Measurements from ENCODE around the gene USP9X.
"Not testable (repeated sequence)": the region's sequence is repeated elsewhere in the genome, so short reads cannot be mapped to it uniquely, and the experiment has no call there.

Gene USP9X

GRCh38 chrX:41055740-41056139 lies 29.5 kb upstream of the USP9X start:
- Histone ChIP-seq H3K27me3 (ENCODE audit: low read length) (no peaks in the 10 kb centered on the region), H2AFZ (ENCODE audit: low read depth, low read length, severe bottlenecking) (no peak overlapping the region), H3K9me3 (ENCODE audit: insufficient read depth, low read length) (no peaks in the 10 kb centered on the region)

GRCh38 chrX:41063276-41063675 lies 22.0 kb upstream of the USP9X start:
- not testable (repeated sequence) for H3K9me3 ChIP-seq (ENCODE audit: insufficient read depth, low read length); H3K9me2 ChIP-seq (replicated peaks; ENCODE audit: insufficient read depth, low read length); H3K27me3 ChIP-seq (ENCODE audit: low read length); H2AFZ ChIP-seq (ENCODE audit: low read depth, low read length, severe bottlenecking); H3K4me3 ChIP-seq (ENCODE audit: insufficient read depth, low read length, poor library complexity, severe bottlenecking); H3K4me2 ChIP-seq (ENCODE audit: low read depth, low read length, poor library complexity, severe bottlenecking); H3K79me2 ChIP-seq (ENCODE audit: insufficient read depth, low read length); H3K27ac ChIP-seq (ENCODE audit: low read depth, low read length); H4K20me1 ChIP-seq (ENCODE audit: low read depth, low read length); H3F3A ChIP-seq (ENCODE audit: insufficient read depth); H3K36me3 ChIP-seq (ENCODE audit: low read length); H3K9ac ChIP-seq (ENCODE audit: low read length)

More at GRCh38 chrX:41055740-41056139, 29.5 kb upstream of the USP9X start:
- no peak overlapping the region for H3K4me3 ChIP-seq (ENCODE audit: insufficient read depth, low read length, poor library complexity, severe bottlenecking)
- no peak overlapping the region for H3K27ac ChIP-seq (ENCODE audit: low read depth, low read length)
- TF ChIP-seq EZH2phosphoT487 (conservative IDR thresholded peaks at IDR 0.05; ENCODE audit: low read length): no peak
- TF ChIP-seq CTCF (IDR thresholded peaks at IDR 0.05; ENCODE audit: insufficient read depth, low read length, poor library complexity, severe bottlenecking): no peak
- no peaks in the 10 kb centered on the region for H4K20me1 ChIP-seq (ENCODE audit: low read depth, low read length)
- no peaks in the 10 kb centered on the region for H3K36me3 ChIP-seq (ENCODE audit: low read length)
- no peaks in the 10 kb centered on the region for H3F3A ChIP-seq (ENCODE audit: insufficient read depth)
- H3K4me2 ChIP-seq (ENCODE audit: low read depth, low read length, poor library complexity, severe bottlenecking): no peak overlapping the region
- no peaks in the 10 kb centered on the region for H3K9me2 ChIP-seq (replicated peaks; ENCODE audit: insufficient read depth, low read length)
- no peak overlapping the region for H3K9ac ChIP-seq (ENCODE audit: low read length)
- no peaks in the 10 kb centered on the region for H3K79me2 ChIP-seq (ENCODE audit: insufficient read depth, low read length)

GRCh38 chrX:41064018-41064417 lies 21.2 kb upstream of the USP9X start:
- Histone ChIP-seq H3K4me2 (ENCODE audit: low read depth, low read length, poor library complexity, severe bottlenecking) (no peak overlapping the region), H3K9me3 (ENCODE audit: insufficient read depth, low read length) (no peaks in the 10 kb centered on the region), H3F3A (ENCODE audit: insufficient read depth) (no peaks in the 10 kb centered on the region), H3K27ac (ENCODE audit: low read depth, low read length) (no peak overlapping the region), H3K4me3 (ENCODE audit: insufficient read depth, low read length, poor library complexity, severe bottlenecking) (no peak overlapping the region), H3K36me3 (ENCODE audit: low read length) (no peaks in the 10 kb centered on the region), H3K27me3 (ENCODE audit: low read length) (no peaks in the 10 kb centered on the region), H3K9ac (ENCODE audit: low read length) (no peak overlapping the region), H3K9me2 (replicated peaks; ENCODE audit: insufficient read depth, low read length) (no peaks in the 10 kb centered on the region), H3K79me2 (ENCODE audit: insufficient read depth, low read length) (no peaks in the 10 kb centered on the region), H4K20me1 (ENCODE audit: low read depth, low read length) (no peaks in the 10 kb centered on the region), H2AFZ (ENCODE audit: low read depth, low read length, severe bottlenecking) (no peak overlapping the region)
- TF ChIP-seq CTCF (IDR thresholded peaks at IDR 0.05; ENCODE audit: insufficient read depth, low read length, poor library complexity, severe bottlenecking): no peak
- no peak for TF ChIP-seq EZH2phosphoT487 (conservative IDR thresholded peaks at IDR 0.05; ENCODE audit: low read length)

GRCh38 chrX:41066391-41066790 lies 18.9 kb upstream of the USP9X start:
- no peak overlapping the region for H3K9ac ChIP-seq (ENCODE audit: low read length)
- H3K36me3 ChIP-seq (ENCODE audit: low read length): no peaks in the 10 kb centered on the region
- no peak overlapping the region for H3K27ac ChIP-seq (ENCODE audit: low read depth, low read length)

More at GRCh38 chrX:41066391-41066790, 18.9 kb upstream of the USP9X start:
- Histone ChIP-seq H3K27me3 (ENCODE audit: low read length) (no peaks in the 10 kb centered on the region), H4K20me1 (ENCODE audit: low read depth, low read length) (no peaks in the 10 kb centered on the region), H3K4me2 (ENCODE audit: low read depth, low read length, poor library complexity, severe bottlenecking) (no peak overlapping the region), H3F3A (ENCODE audit: insufficient read depth) (no peaks in the 10 kb centered on the region), H2AFZ (ENCODE audit: low read depth, low read length, severe bottlenecking) (no peak overlapping the region), H3K4me3 (ENCODE audit: insufficient read depth, low read length, poor library complexity, severe bottlenecking) (no peak overlapping the region), H3K9me2 (replicated peaks; ENCODE audit: insufficient read depth, low read length) (no peaks in the 10 kb centered on the region), H3K79me2 (ENCODE audit: insufficient read depth, low read length) (no peaks in the 10 kb centered on the region), H3K9me3 (ENCODE audit: insufficient read depth, low read length) (no peaks in the 10 kb centered on the region)
- TF ChIP-seq EZH2phosphoT487 (conservative IDR thresholded peaks at IDR 0.05; ENCODE audit: low read length): no peak
